B cell (primary cell): ENCODE results near the gene NUP210L. TPM values are rescaled to one million over a fixed set of nuclear protein-coding genes. Genes with fewer than 3 reads are reported as not detected.

Experiments used
- ATAC-seq: fragments of 200-7000 bp; cut with Tn5 transposase; one replicate; pipeline ENCODE4 v1.10.0; 2021; ENCODE audit warnings: low read depth, mild to moderate bottlenecking, moderate number of reproducible peaks, moderate library complexity
- CTCF ChIA-PET: fragments of 350-600 bp; sonication (Branson Sonifier 250); formaldehyde crosslinking; loops from one replicate; lab custom pipeline; 2021; ENCODE audit warnings: antibody characterized with exemption, inconsistent platforms; lab: Charles Lee
- POLR2A ChIA-PET: fragments of 350-600 bp; sonication (Branson Sonifier 250); formaldehyde crosslinking; loops from one replicate; lab custom pipeline; 2021; ENCODE audit warnings: antibody characterized with exemption; lab: Charles Lee
- DNase-seq: peaks from one replicate; pipeline ENCODE4 v3.0.0; 2013
- H2AFZ ChIP-seq: 2 replicates; pipeline ENCODE4 v1.6.1; 2012; ENCODE audit warnings: mild to moderate bottlenecking, low read depth, low read length; ENCODE audit not compliant: insufficient read depth, poor library complexity, severe bottlenecking
- H3K27ac ChIP-seq, 2 donors: 1 replicate in 1 of 2; 2 replicates in 1 of 2; pipeline ENCODE4 v1.5.1; 2012 to 2013; ENCODE audit warnings: low read length in 2 of 2, mild to moderate bottlenecking in 2 of 2, moderate library complexity in 1 of 2
- H3K27me3 ChIP-seq, 4 experiments: fragments of 200-600 bp in 1 of 4; sonication (generic) in 1 of 4; replicated peaks in 1 of 4; 1 replicate in 2 of 4; 2 replicates in 2 of 4; pipeline versions ENCODE4 v1.6.1 to v1.7.0; 2013 to 2016; ENCODE audit warnings: low read length in 3 of 4, mild to moderate bottlenecking in 2 of 4, mixed read lengths in 1 of 4, moderate library complexity in 1 of 4; ENCODE audit not compliant: insufficient read depth in 4 of 4, control insufficient read depth in 3 of 4; ENCODE audit errors: control extremely low read depth in 1 of 4
- H3K36me3 ChIP-seq, 2 experiments: replicated peaks in 1 of 2; 1 replicate in 1 of 2; 2 replicates in 1 of 2; pipeline versions ENCODE4 v1.6.1 to v1.7.1; 2013; ENCODE audit warnings: low read length in 1 of 2; ENCODE audit not compliant: insufficient read depth in 2 of 2, control insufficient read depth in 1 of 2; ENCODE audit errors: control extremely low read depth in 1 of 2, extremely low read depth in 1 of 2
- H3K4me1 ChIP-seq, 2 donors: fragments of 200-600 bp in 1 of 2; sonication (generic) in 1 of 2; 1 replicate in 1 of 2; 2 replicates in 1 of 2; pipeline versions ENCODE4 v1.5.1 to v1.6.1; 2013 to 2017; ENCODE audit warnings: low read length in 2 of 2; ENCODE audit not compliant: control insufficient read depth in 2 of 2, insufficient read depth in 2 of 2
- H3K4me2 ChIP-seq: replicated peaks from 2 replicates; pipeline ENCODE3; 2012; ENCODE audit warnings: mild to moderate bottlenecking, low read depth, low read length; ENCODE audit not compliant: poor library complexity, severe bottlenecking
- H3K4me3 ChIP-seq, 5 experiments: fragments of 200-600 bp in 1 of 5; sonication (generic) in 1 of 5; 1 replicate in 3 of 5; 2 replicates in 2 of 5; pipeline versions ENCODE4 v1.5.1 to v1.7.0; 2011 to 2016; ENCODE audit warnings: low read length in 4 of 5, mild to moderate bottlenecking in 4 of 5, low read depth in 2 of 5, control low read depth in 1 of 5, moderate library complexity in 1 of 5; ENCODE audit not compliant: insufficient read depth in 1 of 5; ENCODE audit errors: control extremely low read depth in 1 of 5, extremely low read depth in 1 of 5
- H3K79me2 ChIP-seq: fragments of 200-600 bp; sonication (generic); one replicate; pipeline ENCODE4 v1.6.0; 2016; ENCODE audit warnings: low read length; ENCODE audit not compliant: control insufficient read depth, insufficient read depth
- H3K9ac ChIP-seq: fragments of 200-600 bp; sonication (generic); 2 replicates; pipeline ENCODE4 v1.6.1; 2017; ENCODE audit warnings: mild to moderate bottlenecking, low read length, moderate library complexity
- H3K9me3 ChIP-seq, 3 donors: one replicate each; pipeline versions ENCODE4 v1.6.1 to v1.7.1; 2013; ENCODE audit warnings: low read length in 2 of 3; ENCODE audit not compliant: control insufficient read depth in 2 of 3, insufficient read depth in 1 of 3; ENCODE audit errors: control extremely low read depth in 1 of 3
- H4K20me1 ChIP-seq: 2 replicates; pipeline ENCODE4 v1.6.0; 2012; ENCODE audit warnings: mild to moderate bottlenecking, low read length; ENCODE audit not compliant: insufficient read depth, control insufficient read depth, poor library complexity, severe bottlenecking
- H3K27ac Mint-ChIP-seq: one replicate; pipeline ENCODE4 v1.8.0; 2021; ENCODE audit warnings: mixed read lengths
- H3K27me3 Mint-ChIP-seq: one replicate; pipeline ENCODE4 v1.8.0; 2021; ENCODE audit warnings: mixed read lengths
- H3K4me1 Mint-ChIP-seq: one replicate; pipeline ENCODE4 v1.8.0; 2021; ENCODE audit warnings: mixed read lengths
- H3K4me3 Mint-ChIP-seq: one replicate; pipeline ENCODE4 v1.8.0; 2021; ENCODE audit warnings: mixed read lengths
- H3K9me3 Mint-ChIP-seq: one replicate; pipeline ENCODE4 v1.8.0; 2022; ENCODE audit warnings: mixed read lengths; ENCODE audit not compliant: insufficient read depth
- EZH2 ChIP-seq: IDR thresholded peaks from 2 replicates; pipeline ENCODE4 v1.6.1; 2012; ENCODE audit warnings: borderline replicate concordance, low read depth, mild to moderate bottlenecking, moderate library complexity, low read length; ENCODE audit not compliant: insufficient read depth, poor library complexity, severe bottlenecking
- WGBS: methylation state at CpG from one replicate; pipeline ENCODE4 v1.1.5; 2013; ENCODE audit warnings: missing lambda C conversion rate; ENCODE audit not compliant: insufficient coverage; 5-methylcytosine and 5-hydroxymethylcytosine counted together
- intact Hi-C: fragments of 100-400 bp; cut with micrococcal nuclease; formaldehyde crosslinking; loops from one replicate; pipeline ENCODE4 v1.10.0; 2022
- polyA plus RNA-seq: library from polyadenylated mRNA; depleted of rRNA; stranded (reverse); fragments of >200 nt; gene quantifications from 2 replicates; pipeline ENCODE4 v1.2.3, GENCODE V29; 2012
- total RNA-seq, 2 donors: library from RNA; stranded (reverse); fragments of 120-200 nt in 1 of 2; gene quantifications; 1 replicate in 1 of 2; 2 replicates in 1 of 2; pipeline versions ENCODE4 v1.2.3 to v1.2.4, GENCODE V29; 2013 to 2022
- TF ChIP-seq, protein P1 (sequence below): fragments of 200-600 bp; IDR thresholded peaks from one replicate; pipeline ENCODE4 v1.8.0; 2022; ENCODE audit warnings: antibody characterized with exemption, mild to moderate bottlenecking

NUP210L gene
- total and polyA plus RNA-seq, 2 donors (not counting 1 experiment from before 2014, with no cell fraction given), result 0.04 to 0.20 TPM

DNA sequence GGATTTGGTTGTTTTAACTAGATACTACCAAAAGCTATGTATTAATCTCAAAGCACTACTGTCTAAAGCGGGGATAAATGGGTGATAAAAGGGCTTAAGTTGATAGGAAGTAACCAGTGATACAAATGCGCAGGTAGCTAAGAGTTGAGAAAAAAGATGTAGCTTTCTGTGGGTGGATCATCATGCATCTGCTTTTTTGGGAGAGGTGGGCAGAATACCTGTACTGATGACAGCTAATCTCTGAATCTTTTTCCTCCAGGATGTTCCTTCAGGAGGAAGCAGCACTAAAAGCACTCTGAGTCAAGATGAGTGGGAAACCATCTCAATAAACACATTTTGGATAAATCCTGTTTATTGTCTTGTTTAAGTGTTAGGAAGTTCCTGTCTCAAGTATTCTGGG lies 163.1 kb downstream of the NUP210L start:
- H3K27ac Mint-ChIP-seq, result peak overlapping the region; percentile 99
- peak overlapping the region; percentile 77 for H3K4me2 ChIP-seq
- no peaks in the 10 kb centered on the region for H4K20me1 ChIP-seq
- WGBS, result 86% methylated on average over 1 of the region's 2 CpGs
- H3K27ac ChIP-seq, result peak overlapping the region; percentile 93 to 96
- H3K4me1 ChIP-seq, result peaks cover 27 to 39% of the 10 kb centered on the region in 2 donors
- ChIA-PET CTCF (interaction anchor here (1.1 to 1.7 kb wide), 2 partner anchors 201 to 208 kb away, joined by 3 to 9 read pairs; no protein-coding TSS in a partner anchor), POLR2A (interaction anchor here (2.0 to 3.4 kb wide), 4 partner anchors 14 to 358 kb away, joined by 16 to 38 read pairs (median 27); partner anchors contain the start of genes CHTOP, CREB3L4, DENND4B and JTB)
- no peaks in the 10 kb centered on the region for H3K9me3 ChIP-seq
- peaks cover 29% of the 10 kb centered on the region for H3K79me2 ChIP-seq
- no peak for TF ChIP-seq EZH2
- TF ChIP-seq, protein P1, sequence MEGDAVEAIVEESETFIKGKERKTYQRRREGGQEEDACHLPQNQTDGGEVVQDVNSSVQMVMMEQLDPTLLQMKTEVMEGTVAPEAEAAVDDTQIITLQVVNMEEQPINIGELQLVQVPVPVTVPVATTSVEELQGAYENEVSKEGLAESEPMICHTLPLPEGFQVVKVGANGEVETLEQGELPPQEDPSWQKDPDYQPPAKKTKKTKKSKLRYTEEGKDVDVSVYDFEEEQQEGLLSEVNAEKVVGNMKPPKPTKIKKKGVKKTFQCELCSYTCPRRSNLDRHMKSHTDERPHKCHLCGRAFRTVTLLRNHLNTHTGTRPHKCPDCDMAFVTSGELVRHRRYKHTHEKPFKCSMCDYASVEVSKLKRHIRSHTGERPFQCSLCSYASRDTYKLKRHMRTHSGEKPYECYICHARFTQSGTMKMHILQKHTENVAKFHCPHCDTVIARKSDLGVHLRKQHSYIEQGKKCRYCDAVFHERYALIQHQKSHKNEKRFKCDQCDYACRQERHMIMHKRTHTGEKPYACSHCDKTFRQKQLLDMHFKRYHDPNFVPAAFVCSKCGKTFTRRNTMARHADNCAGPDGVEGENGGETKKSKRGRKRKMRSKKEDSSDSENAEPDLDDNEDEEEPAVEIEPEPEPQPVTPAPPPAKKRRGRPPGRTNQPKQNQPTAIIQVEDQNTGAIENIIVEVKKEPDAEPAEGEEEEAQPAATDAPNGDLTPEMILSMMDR, result no peak
- H3K4me3 ChIP-seq, result peak overlapping the region in 4 of 5 experiments; percentile 84 to 100 (median 92)
- H3K9ac ChIP-seq, result peak overlapping the region; percentile 92
- ATAC-seq, result no peak
- no peaks in the 10 kb centered on the region for H3K27me3 ChIP-seq
- H3K4me1 Mint-ChIP-seq, result peaks cover 31% of the 10 kb centered on the region
- peaks cover 12 to 35% of the 10 kb centered on the region in 2 experiments for H3K36me3 ChIP-seq
- peak overlapping the region; percentile 97 for H3K4me3 Mint-ChIP-seq
- H2AFZ ChIP-seq, result no peak overlapping the region
- no peaks in the 10 kb centered on the region for H3K9me3 Mint-ChIP-seq
- no peak for DNase-seq
- H3K27me3 Mint-ChIP-seq, result no peaks in the 10 kb centered on the region
- intact Hi-C loops, result loop anchor here (5.0 kb wide), 2 partner anchors 265 to 335 kb away; partner anchors contain the start of genes INTS3 and SNAPIN

DNA sequence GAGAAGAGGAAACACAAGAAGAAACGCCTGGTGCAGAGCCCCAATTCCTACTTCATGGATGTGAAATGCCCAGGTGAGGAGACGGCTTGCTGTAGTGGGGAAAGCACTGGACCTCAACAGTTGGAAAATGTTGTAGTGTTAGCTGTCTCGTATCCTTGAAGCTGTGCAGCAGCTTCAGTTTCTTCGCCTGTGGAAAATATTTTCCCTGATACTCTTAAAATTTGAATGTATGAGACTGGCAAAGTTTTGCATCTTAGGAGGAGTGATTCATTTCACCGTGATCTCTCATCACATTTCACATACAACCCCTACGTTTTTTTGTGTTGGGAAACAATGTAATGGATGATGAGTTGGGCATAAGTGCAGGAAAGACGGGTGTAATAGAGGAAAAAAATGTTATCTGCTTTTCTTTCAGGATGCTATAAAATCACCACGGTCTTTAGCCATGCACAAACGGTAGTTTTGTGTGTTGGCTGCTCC lies 163.7 kb downstream of the NUP210L start:
- peaks cover 36% of the 10 kb centered on the region for H3K4me1 Mint-ChIP-seq
- Histone ChIP-seq H3K27me3 (no peaks in the 10 kb centered on the region), H2AFZ (peak overlapping the region; percentile 62), H3K36me3 (peaks cover 12 to 35% of the 10 kb centered on the region in 2 experiments), H3K27ac (peak overlapping the region; percentile 93 to 96), H3K9ac (peak overlapping the region; percentile 92), H4K20me1 (no peaks in the 10 kb centered on the region), H3K9me3 (no peaks in the 10 kb centered on the region), H3K4me1 (peaks cover 33 to 45% of the 10 kb centered on the region in 2 donors), H3K4me2 (peak overlapping the region; percentile 77), H3K79me2 (peaks cover 29% of the 10 kb centered on the region), H3K4me3 (peak overlapping the region; percentile 84 to 100 (median 94))
- H3K9me3 Mint-ChIP-seq, result no peaks in the 10 kb centered on the region
- peak overlapping the region; percentile 99 for H3K27ac Mint-ChIP-seq
- peak overlapping the region; percentile 97 for H3K4me3 Mint-ChIP-seq
- ATAC-seq (no peak), DNase-seq (no peak)
- TF ChIP-seq, protein P1, result no peak
- TF ChIP-seq EZH2, result no peak
- WGBS, result no CpG with 5 or more reads among the region's 9 CpGs
- intact Hi-C loops, result loop anchor here (5.0 kb wide), 2 partner anchors 264 to 334 kb away; partner anchors contain the start of genes INTS3 and SNAPIN
- ChIA-PET CTCF (interaction anchor here (1.2 to 2.3 kb wide), 5 partner anchors 13 to 201 kb away, joined by 3 to 9 read pairs (median 7); partner anchors contain the start of genes DENND4B and JTB), POLR2A (interaction anchor here (0.5 to 3.4 kb wide), 21 partner anchors 13 to 756 kb away, joined by 3 to 38 read pairs (median 8); partner anchors contain the start of genes CHTOP, CREB3L4, CRTC2 and DENND4B)
- no peaks in the 10 kb centered on the region for H3K27me3 Mint-ChIP-seq
